IPS DF 6.9 (cell line): ENCODE results near the gene SPAG6.
A peak's percentile ranks its signal among the peaks of the same experiment; 100 is the strongest.

Experiments used
- DNase-seq: peaks from one replicate; pipeline ENCODE4 v3.0.0-alpha.2; 2013; ENCODE audit warnings: low read depth, low spot score
- H3K27ac ChIP-seq: one replicate; pipeline ENCODE4 v1.5.1; 2013; ENCODE audit warnings: low read length, control low read depth
- H3K27me3 ChIP-seq: 2 replicates; pipeline ENCODE4 v1.6.1; 2013; ENCODE audit warnings: mild to moderate bottlenecking, low read length; ENCODE audit not compliant: control insufficient read depth, insufficient read depth
- H3K36me3 ChIP-seq: 2 replicates; pipeline ENCODE4 v1.6.1; 2013; ENCODE audit warnings: low read length; ENCODE audit not compliant: control insufficient read depth, insufficient read depth
- H3K4me1 ChIP-seq: 2 replicates; pipeline ENCODE4 v1.6.1; 2013; ENCODE audit warnings: low read length; ENCODE audit not compliant: control insufficient read depth, insufficient read depth
- H3K4me3 ChIP-seq: 2 replicates; pipeline ENCODE4 v1.5.1; 2013; ENCODE audit warnings: mild to moderate bottlenecking, low read length
- H3K9me3 ChIP-seq: 2 replicates; pipeline ENCODE4 v1.6.1; 2013; ENCODE audit warnings: low read length, inconsistent platforms; ENCODE audit not compliant: control insufficient read depth, insufficient read depth
- WGBS: extraction: QIAGEN DNeasy Blood & Tissue Kit; methylation state at CpG from one replicate; pipeline ENCODE4 v1.1.7; 2013; ENCODE audit warnings: mixed read lengths, missing lambda C conversion rate; ENCODE audit not compliant: insufficient read length, insufficient coverage; 5-methylcytosine and 5-hydroxymethylcytosine counted together

The SPAG6 gene

GRCh38 chr10:22333975-22334282, 11.4 kb upstream of the SPAG6 start:
- no CpG with 5 or more reads among the region's 16 CpGs for WGBS
- Histone ChIP-seq H3K9me3 (no peaks in the 10 kb centered on the region), H3K4me1 (peaks cover 8% of the 10 kb centered on the region), H3K36me3 (no peaks in the 10 kb centered on the region), H3K4me3 (peak overlapping the region; percentile 11; the same call in 1 of the 2 replicates), H3K27ac (no peak overlapping the region), H3K27me3 (peaks cover 61% of the 10 kb centered on the region)
- DNase-seq, result no peak

GRCh38 chr10:22334414-22335172, 10.7 kb upstream of the SPAG6 start:
- Histone ChIP-seq H3K9me3 (no peaks in the 10 kb centered on the region), H3K4me3 (peak overlapping the region; percentile 25; the same call in 1 of the 2 replicates), H3K36me3 (no peaks in the 10 kb centered on the region), H3K4me1 (peaks cover 8% of the 10 kb centered on the region), H3K27ac (no peak overlapping the region), H3K27me3 (peaks cover 59% of the 10 kb centered on the region)
- no peak for DNase-seq
- no CpG with 5 or more reads among the region's 73 CpGs for WGBS

- WGBS, result no CpG with 5 or more reads among the region's 71 CpGs
- peak overlapping the region; percentile 21; the same call in 1 of the 2 replicates for H3K4me3 ChIP-seq
- peaks cover 64% of the 10 kb centered on the region for H3K27me3 ChIP-seq
- H3K36me3 ChIP-seq, result no peaks in the 10 kb centered on the region
- no peaks in the 10 kb centered on the region for H3K9me3 ChIP-seq
- H3K27ac ChIP-seq, result no peak overlapping the region
- H3K4me1 ChIP-seq, result peaks cover 8% of the 10 kb centered on the region
- DNase-seq, result no peak
Observed at GRCh38 chr10:22335173-22335933, 9.9 kb upstream of the SPAG6 start.

- no peak for DNase-seq
- peaks cover 8% of the 10 kb centered on the region; the same call in 1 of the 2 replicates for H3K4me1 ChIP-seq
- no peak overlapping the region for H3K4me3 ChIP-seq
- H3K9me3 ChIP-seq, result no peaks in the 10 kb centered on the region
- H3K27ac ChIP-seq, result no peak overlapping the region
- H3K27me3 ChIP-seq, result peaks cover 70% of the 10 kb centered on the region
- 100% methylated on average over 1 of the region's 9 CpGs for WGBS
- H3K36me3 ChIP-seq, result no peaks in the 10 kb centered on the region
Observed at GRCh38 chr10:22338185-22338900, 7.0 kb upstream of the SPAG6 start.

- no peak for DNase-seq
- Histone ChIP-seq H3K27ac (no peak overlapping the region), H3K9me3 (no peaks in the 10 kb centered on the region), H3K27me3 (peaks cover 65% of the 10 kb centered on the region), H3K4me1 (peaks cover 7% of the 10 kb centered on the region; the same call in 1 of the 2 replicates), H3K4me3 (no peak overlapping the region), H3K36me3 (no peaks in the 10 kb centered on the region)
Observed at GRCh38 chr10:22338931-22339330, 6.4 kb upstream of the SPAG6 start.

- no peak for DNase-seq
Observed at GRCh38 chr10:22339761-22340328, 5.5 kb upstream of the SPAG6 start.

GRCh38 chr10:22340329-22341189, 4.7 kb upstream of the SPAG6 start:
- Histone ChIP-seq H3K27ac (no peak overlapping the region), H3K9me3 (no peaks in the 10 kb centered on the region), H3K27me3 (peaks cover 61% of the 10 kb centered on the region), H3K4me1 (peaks cover 3% of the 10 kb centered on the region; the same call in 1 of the 2 replicates), H3K4me3 (peak overlapping the region; percentile 39; the same call in 1 of the 2 replicates), H3K36me3 (no peaks in the 10 kb centered on the region)
- DNase-seq, result no peak
- no CpG with 5 or more reads among the region's 98 CpGs for WGBS

More at GRCh38 chr10:22339761-22340328, 5.5 kb upstream of the SPAG6 start:
- peaks cover 3% of the 10 kb centered on the region; the same call in 1 of the 2 replicates for H3K4me1 ChIP-seq
- no peaks in the 10 kb centered on the region for H3K36me3 ChIP-seq
- no peak overlapping the region for H3K27ac ChIP-seq
- H3K4me3 ChIP-seq, result peak overlapping the region; percentile 39; the same call in 1 of the 2 replicates
- no CpG with 5 or more reads among the region's 13 CpGs for WGBS
- no peaks in the 10 kb centered on the region for H3K9me3 ChIP-seq
- peaks cover 64% of the 10 kb centered on the region for H3K27me3 ChIP-seq

GRCh38 chr10:22341190-22341925, 3.9 kb upstream of the SPAG6 start:
- H3K27me3 ChIP-seq, result peaks cover 60% of the 10 kb centered on the region
- no peaks in the 10 kb centered on the region for H3K36me3 ChIP-seq
- no peaks in the 10 kb centered on the region for H3K9me3 ChIP-seq
- no CpG with 5 or more reads among the region's 40 CpGs for WGBS
- no peak for DNase-seq
- peak overlapping the region; percentile 39; the same call in 1 of the 2 replicates for H3K4me3 ChIP-seq
- H3K4me1 ChIP-seq, result no peaks in the 10 kb centered on the region; the same call in 1 of the 2 replicates
- H3K27ac ChIP-seq, result no peak overlapping the region

GRCh38 chr10:22341926-22342196, 3.4 kb upstream of the SPAG6 start:
- H3K36me3 ChIP-seq, result no peaks in the 10 kb centered on the region
- peaks cover 60% of the 10 kb centered on the region for H3K27me3 ChIP-seq
- H3K27ac ChIP-seq, result no peak overlapping the region
- no peak for DNase-seq
- WGBS, result no CpG with 5 or more reads among the region's 3 CpGs
- no peaks in the 10 kb centered on the region; the same call in 1 of the 2 replicates for H3K4me1 ChIP-seq
- no peaks in the 10 kb centered on the region for H3K9me3 ChIP-seq
- no peak overlapping the region for H3K4me3 ChIP-seq
